Kasumi-1 (cell line): ENCODE results near the gene BCL2L12.

Source experiments
- DNase-seq, 2 experiments: peaks; one replicate each; lab custom pipeline; 2025; lab: John Stamatoyannopoulos, UW

Gene BCL2L12

GRCh38 chr19:49664171-49665035 is 1.3 kb upstream of the BCL2L12 start:
- peak; percentile 68 to 69 for DNase-seq

- no peak for DNase-seq
These were observed 740 bp upstream of the BCL2L12 start for GRCh38 chr19:49665036-49665350.

- peak; percentile 69 to 86 for DNase-seq
These were observed 349 bp downstream of the BCL2L12 start for GRCh38 chr19:49666120-49666444.

GRCh38 chr19:49667473-49667872 is 1.7 kb downstream of the BCL2L12 start:
- DNase-seq: no peak

GRCh38 chr19:49669516-49669915 is 3.8 kb downstream of the BCL2L12 start:
- no peak for DNase-seq

GRCh38 chr19:49672131-49672919 is 6.6 kb downstream of the BCL2L12 start:
- peak; percentile 62 to 63 for DNase-seq

GRCh38 chr19:49676136-49676783 is 10.5 kb downstream of the BCL2L12 start:
- DNase-seq: peak; percentile 87

- DNase-seq: peak; percentile 99 to 100
These were observed 11.1 kb downstream of the BCL2L12 start for GRCh38 chr19:49676784-49677230.

GRCh38 chr19:49677231-49677900 is 11.6 kb downstream of the BCL2L12 start, which contains the start of gene PRMT1:
Gene PRMT1, plus strand, starts transcription at chr19:49677271. Its CDS starts 10 bp downstream, at chr19:49677281.
- DNase-seq: no peak

- DNase-seq: peak; percentile 63 to 69
These were observed 12.4 kb downstream of the BCL2L12 start for GRCh38 chr19:49677901-49678674.

- no peak for DNase-seq
These were observed 13.4 kb downstream of the BCL2L12 start for GRCh38 chr19:49678985-49679770.

- no peak for DNase-seq
These were observed 14.2 kb downstream of the BCL2L12 start for GRCh38 chr19:49679771-49680413.

GRCh38 chr19:49680421-49681351 is 15.0 kb downstream of the BCL2L12 start:
- peak; percentile 76 to 90 for DNase-seq

GRCh38 chr19:49681830-49682229 is 16.1 kb downstream of the BCL2L12 start:
- DNase-seq: no peak

GRCh38 chr19:49682274-49682673 is 16.5 kb downstream of the BCL2L12 start:
- no peak for DNase-seq

GRCh38 chr19:49683814-49684250 is 18.1 kb downstream of the BCL2L12 start:
- no peak for DNase-seq

GRCh38 chr19:49684251-49684982 is 18.7 kb downstream of the BCL2L12 start:
- DNase-seq: peak; percentile 33 to 38

- DNase-seq: no peak
These were observed 19.3 kb downstream of the BCL2L12 start for GRCh38 chr19:49684983-49685553.
